Superior temporal gyrus (tissue), 1 donor: Measurements from ENCODE around the gene SPACA5.
"Not testable (repeated sequence)": the region's sequence is repeated elsewhere in the genome, so short reads cannot be mapped to it uniquely, and the experiment has no call there.

ENCODE experiments used
- DNase-seq: peaks from one replicate; pipeline ENCODE4 v3.0.0-alpha.2; 2016; ENCODE audit errors: extremely low spot score

SPACA5 gene

GRCh38 chrX:48006688-48007087, at the start of gene SPACA5:
Gene SPACA5 (plus strand): TSS chrX:48006988. CDS start chrX:48007803, 815 bp downstream.
- DNase-seq = not testable (repeated sequence)

GRCh38 chrX:47958206-47958605, 48.6 kb upstream of the SPACA5 start:
- not testable (repeated sequence) for DNase-seq

- no peak for DNase-seq
Observed at GRCh38 chrX:47958761-47959342, 47.9 kb upstream of the SPACA5 start.

- DNase-seq = no peak
Observed at GRCh38 chrX:47960406-47960805, 46.4 kb upstream of the SPACA5 start.

- DNase-seq = not testable (repeated sequence)
Observed at GRCh38 chrX:47961830-47962229, 45.0 kb upstream of the SPACA5 start.

GRCh38 chrX:47965526-47965925, 41.3 kb upstream of the SPACA5 start:
- DNase-seq = not testable (repeated sequence)

- DNase-seq = no peak
Observed at GRCh38 chrX:47973235-47973634, 33.6 kb upstream of the SPACA5 start.

- no peak for DNase-seq
Observed at GRCh38 chrX:47976254-47977151, 30.3 kb upstream of the SPACA5 start.

GRCh38 chrX:47991263-47992094, 15.3 kb upstream of the SPACA5 start:
- no peak for DNase-seq

GRCh38 chrX:47992095-47992380, 14.8 kb upstream of the SPACA5 start:
- no peak for DNase-seq

- DNase-seq = no peak
Observed at GRCh38 chrX:47992669-47993068, 14.1 kb upstream of the SPACA5 start.

GRCh38 chrX:48001260-48001659, 5.5 kb upstream of the SPACA5 start:
- DNase-seq = no peak

GRCh38 chrX:48002319-48002718, 4.5 kb upstream of the SPACA5 start:
- DNase-seq = no peak

- no peak for DNase-seq
Observed at GRCh38 chrX:48002929-48003328, 3.9 kb upstream of the SPACA5 start.

- DNase-seq = no peak
Observed at GRCh38 chrX:48003367-48003757, 3.4 kb upstream of the SPACA5 start.

GRCh38 chrX:48003758-48004457, 2.9 kb upstream of the SPACA5 start, which contains the start of gene ZNF182:
Gene ZNF182 (minus strand): TSS chrX:48003989. CDS start chrX:48002609, 1,380 bp downstream.
- peak; percentile 89 for DNase-seq

GRCh38 chrX:48009445-48009960, 2.7 kb downstream of the SPACA5 start:
- DNase-seq = not testable (repeated sequence)

- not testable (repeated sequence) for DNase-seq
Observed at GRCh38 chrX:48016583-48017310, 10.0 kb downstream of the SPACA5 start.

- not testable (repeated sequence) for DNase-seq
Observed at GRCh38 chrX:48019892-48020291, 13.1 kb downstream of the SPACA5 start.

- peak; percentile 10 for DNase-seq
Observed at GRCh38 chrX:48020472-48020871, 13.7 kb downstream of the SPACA5 start.
